ENCODE results near the gene NCF2.

The NCF2 gene

DNA sequence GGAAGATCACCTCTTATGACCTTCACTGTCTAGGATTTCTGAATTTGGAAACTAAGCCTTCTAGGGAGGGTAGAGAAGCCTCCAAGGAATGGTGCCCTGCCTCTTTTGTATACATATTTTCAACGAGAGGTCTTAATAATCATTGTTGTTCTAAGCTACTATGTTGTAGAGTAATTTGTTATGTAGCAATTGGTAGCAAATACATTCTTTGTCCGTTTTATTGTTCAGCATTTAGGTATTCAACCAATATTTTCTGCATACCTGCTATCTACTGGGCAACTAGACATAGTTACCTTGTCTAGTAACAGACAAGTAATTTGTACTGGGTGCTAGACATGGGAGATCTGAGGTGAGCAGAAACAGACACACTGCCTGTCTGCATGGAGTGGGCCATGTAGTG, 20.8 kb upstream of the NCF2 start:
- no peak for DNase-seq

- no peak for DNase-seq
Observed at GRCh38 chr1:183609759-183610452, 19.6 kb upstream of the NCF2 start.

- peak; percentile 47 for DNase-seq
Observed at GRCh38 chr1:183609313-183609712, 19.1 kb upstream of the NCF2 start.

DNA sequence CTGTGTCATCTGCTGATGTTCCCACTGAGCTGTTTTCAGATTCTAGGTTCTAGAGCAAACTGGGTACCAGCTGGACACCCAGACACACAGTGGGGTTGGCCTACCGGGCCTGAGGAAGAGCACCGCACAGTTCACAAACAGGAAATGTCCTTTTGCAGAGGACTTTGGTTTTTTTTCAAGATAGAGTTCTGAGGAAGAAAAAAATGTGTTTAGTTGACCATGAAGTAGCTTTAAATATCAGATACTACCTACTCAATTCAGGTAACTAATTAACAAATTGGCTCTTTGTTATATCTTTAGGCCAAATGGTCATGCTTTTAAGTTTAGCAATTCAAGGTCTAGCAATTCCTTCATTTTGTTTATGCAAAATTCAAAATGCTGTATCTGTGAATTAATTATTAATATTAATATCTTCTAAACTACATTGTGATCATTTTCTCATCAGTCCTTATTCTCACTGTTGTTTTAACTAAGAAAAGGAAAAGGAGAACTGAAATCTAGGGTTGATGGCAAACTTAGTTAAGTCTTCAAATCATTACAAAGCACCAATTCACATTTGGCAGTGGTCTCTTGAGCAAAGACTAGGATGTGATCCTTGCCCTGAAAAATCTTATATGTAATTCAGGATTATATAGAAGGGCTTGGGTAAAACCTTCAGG, 17.2 kb upstream of the NCF2 start:
- DNase-seq: no peak

DNA sequence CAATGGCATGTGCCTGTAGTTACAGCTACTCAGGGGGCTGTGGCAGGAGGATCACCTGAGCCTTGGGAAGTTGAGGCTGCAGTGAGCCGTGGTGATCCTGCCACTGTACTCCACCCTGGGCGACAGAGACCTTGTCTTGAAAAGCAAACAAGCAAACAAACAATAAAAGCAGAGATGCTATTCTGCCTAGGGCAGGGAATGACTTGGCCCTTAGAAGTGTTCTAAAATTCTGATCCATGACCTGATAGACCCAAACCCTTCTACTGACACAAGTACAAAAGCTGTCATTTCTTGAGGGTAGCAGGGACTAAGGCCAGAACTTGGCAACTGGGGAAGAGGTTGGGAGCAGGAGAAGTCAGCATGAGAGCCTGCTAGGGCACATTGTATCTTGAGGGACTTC, 15.6 kb upstream of the NCF2 start:
- no peak for DNase-seq

DNA sequence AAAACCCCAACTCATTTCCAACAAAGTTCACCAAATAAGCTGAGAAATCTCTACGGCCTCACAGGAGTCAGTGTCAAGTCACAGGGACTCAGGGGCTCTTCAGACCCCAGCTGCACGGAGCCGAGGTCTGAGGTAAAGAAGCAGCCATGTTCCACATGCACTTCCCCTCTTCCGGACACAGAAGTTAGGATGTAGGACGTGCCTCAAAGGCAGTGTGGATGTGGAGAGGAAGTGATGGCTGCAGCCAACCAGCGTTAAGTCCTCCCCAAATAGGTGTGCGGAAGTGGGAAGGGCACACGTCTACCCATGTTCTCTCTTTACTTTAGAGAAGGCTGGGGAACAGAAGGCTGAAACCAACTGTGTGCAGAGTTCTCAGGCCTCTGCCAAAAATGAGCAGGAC, 14.6 kb upstream of the NCF2 start:
- peak; percentile 32 for DNase-seq

GRCh38 chr1:183604038-183604808, 14.0 kb upstream of the NCF2 start:
- peak; percentile 70 for DNase-seq

- DNase-seq: no peak
Observed at GRCh38 chr1:183602510-183602909, 12.3 kb upstream of the NCF2 start.

- DNase-seq: no peak
Observed at GRCh38 chr1:183600634-183601033, 10.4 kb upstream of the NCF2 start.

DNA sequence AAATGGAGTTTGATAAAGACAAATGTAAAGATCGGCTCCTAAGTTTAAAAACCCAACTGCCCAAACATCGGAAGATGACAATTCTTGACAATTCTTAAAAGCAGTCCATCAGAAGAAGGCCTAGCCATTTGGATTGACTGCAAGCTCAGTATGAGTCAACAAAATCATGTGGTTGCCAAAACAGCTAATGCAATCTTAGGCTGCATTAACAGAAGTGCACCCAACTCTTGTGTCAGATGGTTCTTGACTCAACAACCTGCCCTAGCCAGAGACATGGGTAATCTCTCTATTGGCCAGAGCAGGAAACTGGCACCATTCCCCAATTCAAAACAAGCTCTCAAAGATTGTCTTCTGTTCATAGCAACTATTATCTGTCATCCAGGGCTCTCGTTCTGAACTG, 9.9 kb upstream of the NCF2 start:
- peak; percentile 29 for DNase-seq

DNA sequence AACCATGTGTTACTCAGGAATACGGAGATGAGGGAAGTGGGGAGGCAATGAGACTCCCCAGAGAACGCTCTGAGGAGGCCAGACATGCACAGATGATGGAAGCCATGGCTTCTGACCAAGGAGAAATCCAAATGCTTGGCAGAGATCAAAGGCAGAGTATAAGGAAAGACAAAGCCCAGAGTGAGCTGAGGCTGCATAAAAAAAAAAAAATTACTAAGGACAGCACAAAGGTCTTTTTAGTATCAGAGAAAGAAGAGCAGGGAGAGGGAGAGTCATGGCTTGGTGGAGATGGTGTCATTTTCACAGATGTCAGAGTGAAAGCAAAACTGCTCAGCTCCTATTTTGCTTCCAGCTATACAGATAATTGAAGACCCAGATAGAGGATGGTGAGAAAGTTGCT, 8.1 kb upstream of the NCF2 start:
- no peak for DNase-seq

- no peak for DNase-seq
Observed at GRCh38 chr1:183597656-183598347, 7.5 kb upstream of the NCF2 start.

DNA sequence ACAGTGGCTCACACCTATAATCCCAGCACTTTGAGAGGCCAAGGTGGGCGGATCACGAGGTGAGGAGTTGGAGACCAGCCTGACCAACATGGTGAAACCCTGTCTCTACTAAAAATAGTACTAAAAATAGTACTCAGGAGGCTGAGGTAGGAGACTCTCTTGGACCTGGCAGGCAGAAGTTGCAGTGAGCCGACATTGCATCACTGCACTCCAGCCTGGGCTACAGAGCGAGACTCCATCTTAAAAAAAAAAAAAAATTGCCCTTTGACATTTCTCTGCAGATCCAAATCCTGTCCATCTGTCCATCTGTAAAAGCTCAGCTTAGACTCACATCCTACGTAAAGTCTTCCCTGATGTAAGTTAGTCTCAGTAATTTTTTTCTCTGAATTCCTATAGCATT, 6.2 kb upstream of the NCF2 start:
- DNase-seq: no peak

- DNase-seq: no peak
Observed at GRCh38 chr1:183595537-183595936, 5.3 kb upstream of the NCF2 start.

GRCh38 chr1:183593356-183593755, 3.1 kb upstream of the NCF2 start:
- DNase-seq: peak; percentile 36

DNA sequence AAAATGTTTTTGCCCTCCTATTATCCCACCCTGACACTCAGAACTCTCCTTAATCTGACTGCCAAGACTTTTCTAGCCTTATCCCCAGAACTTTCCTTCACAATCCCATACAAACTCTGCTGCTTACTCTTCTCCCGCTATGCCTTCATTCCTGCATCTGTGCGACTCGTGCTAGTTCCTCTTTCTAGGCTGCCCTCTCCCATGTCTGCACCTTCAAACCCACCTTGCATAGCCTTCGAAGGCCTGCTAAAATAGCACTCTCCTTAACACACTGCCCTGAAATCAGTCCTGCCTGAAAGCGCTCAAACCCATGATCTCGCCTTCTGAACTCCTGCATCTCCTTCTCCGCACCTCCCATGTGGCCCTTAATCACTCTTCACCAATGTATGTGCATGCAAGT, 2.5 kb upstream of the NCF2 start:
- no peak for DNase-seq

GRCh38 chr1:183589874-183590243, 400 bp downstream of the NCF2 start:
- no peak for DNase-seq

DNA sequence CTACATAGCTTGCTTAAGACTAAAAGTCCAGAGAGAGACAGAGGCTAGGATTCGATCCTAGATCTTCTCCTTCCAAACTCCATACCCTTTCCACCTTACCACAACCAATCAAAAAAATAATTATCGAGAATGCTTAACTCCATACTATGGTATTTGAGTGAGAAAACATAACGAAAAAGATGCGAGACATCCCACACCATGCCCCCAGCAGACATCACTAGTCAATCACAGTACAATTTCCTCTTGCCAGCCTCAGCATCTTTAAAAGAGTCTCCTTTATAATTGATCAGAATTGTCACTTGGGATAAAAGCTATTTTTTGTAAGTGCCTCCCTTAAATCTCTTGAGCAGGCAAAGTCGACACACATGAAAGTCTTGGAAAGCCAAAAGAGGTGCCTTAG, 875 bp downstream of the NCF2 start:
- no peak for DNase-seq

DNA sequence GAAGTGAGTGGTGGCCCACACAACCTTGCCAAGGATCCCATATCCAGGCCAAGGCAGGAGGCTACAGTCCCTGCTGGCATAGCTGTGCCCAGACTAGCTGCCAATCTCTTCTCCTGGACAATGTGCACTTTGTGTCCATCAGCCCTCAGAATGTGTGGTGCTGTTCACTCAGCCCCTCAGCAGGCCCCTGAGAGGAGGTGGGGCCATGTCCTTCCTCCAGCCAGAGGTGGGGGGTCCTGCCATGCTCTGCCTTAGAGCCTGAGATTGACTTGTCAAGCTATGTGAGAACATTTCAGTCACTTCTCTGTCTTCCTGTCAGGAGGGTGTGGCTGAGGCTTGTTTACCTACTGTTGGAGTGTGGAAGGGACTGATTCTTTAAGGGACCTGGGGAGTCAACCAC, 1.4 kb downstream of the NCF2 start:
- no peak for DNase-seq

GRCh38 chr1:183586926-183587325, 3.3 kb downstream of the NCF2 start:
- no peak for DNase-seq

GRCh38 chr1:183586455-183586854, 3.8 kb downstream of the NCF2 start:
- no peak for DNase-seq

DNA sequence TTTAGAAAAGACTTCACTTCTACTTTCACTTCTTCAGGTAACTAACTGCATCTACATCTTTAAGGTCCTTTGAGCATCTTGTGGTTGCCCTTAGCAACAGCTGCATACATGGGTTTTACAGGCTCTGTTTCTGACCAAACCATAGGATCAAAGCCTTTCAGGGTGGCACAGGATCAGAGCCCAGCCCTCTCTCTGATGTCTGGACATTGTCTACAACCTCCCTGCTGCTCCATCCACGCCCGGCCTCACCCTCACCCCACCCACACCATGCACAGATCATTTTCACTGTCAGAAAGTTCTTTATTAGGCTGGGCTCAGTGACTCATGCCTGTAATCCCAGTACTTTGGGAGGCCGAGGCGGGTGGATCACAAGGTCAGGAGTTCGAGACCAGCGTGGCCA, 5.2 kb downstream of the NCF2 start:
- no peak for DNase-seq

DNA sequence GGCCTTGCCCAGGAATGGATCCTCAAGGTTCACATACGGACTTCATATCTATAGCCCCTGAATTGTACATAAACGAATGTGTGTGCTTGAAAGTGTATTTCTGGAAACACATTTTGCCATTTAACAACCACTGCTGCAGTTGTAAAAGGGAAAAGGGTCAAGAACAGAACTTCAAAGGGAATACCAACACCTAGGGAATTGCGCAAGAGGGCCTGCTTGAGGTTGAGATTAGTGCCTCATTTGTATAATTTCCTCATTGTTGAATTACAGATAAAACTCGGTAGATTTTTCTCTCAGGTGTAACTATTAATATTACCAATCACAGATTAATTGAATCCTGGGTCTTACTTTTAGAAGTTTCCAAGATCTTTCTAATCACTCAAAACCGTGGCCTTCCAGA, 6.1 kb downstream of the NCF2 start:
- DNase-seq: no peak

GRCh38 chr1:183583466-183583865, 6.8 kb downstream of the NCF2 start:
- peak; percentile 48 for DNase-seq
